ENCODE measurements around the gene CST2.

Gene CST2

DNA sequence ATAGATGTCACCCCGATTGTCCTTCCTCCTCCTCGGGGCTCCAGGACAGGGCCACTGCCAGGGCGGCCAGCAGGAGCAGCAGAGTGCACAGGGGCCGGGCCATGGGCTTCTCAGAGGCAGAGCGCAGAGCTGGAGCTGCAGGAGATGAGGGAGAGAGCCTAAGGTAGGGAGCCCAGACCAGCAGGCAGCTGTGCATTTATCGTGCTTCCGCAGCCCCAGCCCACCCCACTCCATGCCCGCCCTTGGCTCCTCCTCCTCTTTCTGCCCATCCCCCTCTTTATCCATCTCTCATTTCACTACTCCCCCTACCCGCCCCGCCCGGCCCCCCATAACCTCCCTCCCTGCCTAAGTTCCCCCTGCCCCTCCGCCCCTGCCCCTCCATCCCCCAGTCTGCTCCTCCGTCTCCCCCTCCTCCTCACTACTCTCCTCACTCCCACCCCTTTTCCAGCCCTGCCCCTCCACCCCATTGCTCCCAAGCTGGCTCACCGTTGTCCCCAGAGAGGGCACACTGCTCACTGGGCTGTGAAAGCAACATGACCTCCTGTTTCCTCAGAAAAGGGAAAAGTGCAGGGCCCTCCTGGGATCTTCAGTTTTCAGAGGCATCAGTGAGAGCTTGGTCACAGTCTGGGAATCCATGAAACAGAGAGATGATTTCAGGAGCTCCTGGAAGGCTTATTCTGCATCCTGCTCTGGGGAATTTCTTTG, 50.3 kb downstream of the CST2 start:
- no peaks in the 10 kb centered on the region for H3K9me3 ChIP-seq (ENCODE audit: insufficient read depth, low read length)
- no peak overlapping the region for H3K4me2 ChIP-seq (ENCODE audit: low read length)
- H2AFZ ChIP-seq (ENCODE audit: low read depth, low read length), result no peak overlapping the region
- peaks cover 10% of the 10 kb centered on the region; the same call in 1 of the 2 replicates for H3K27me3 ChIP-seq (ENCODE audit: low read depth, low read length)
- TF ChIP-seq EZH2phosphoT487 (IDR thresholded peaks at IDR 0.05; ENCODE audit: low read depth), result no peak
- TF ChIP-seq, protein P1, sequence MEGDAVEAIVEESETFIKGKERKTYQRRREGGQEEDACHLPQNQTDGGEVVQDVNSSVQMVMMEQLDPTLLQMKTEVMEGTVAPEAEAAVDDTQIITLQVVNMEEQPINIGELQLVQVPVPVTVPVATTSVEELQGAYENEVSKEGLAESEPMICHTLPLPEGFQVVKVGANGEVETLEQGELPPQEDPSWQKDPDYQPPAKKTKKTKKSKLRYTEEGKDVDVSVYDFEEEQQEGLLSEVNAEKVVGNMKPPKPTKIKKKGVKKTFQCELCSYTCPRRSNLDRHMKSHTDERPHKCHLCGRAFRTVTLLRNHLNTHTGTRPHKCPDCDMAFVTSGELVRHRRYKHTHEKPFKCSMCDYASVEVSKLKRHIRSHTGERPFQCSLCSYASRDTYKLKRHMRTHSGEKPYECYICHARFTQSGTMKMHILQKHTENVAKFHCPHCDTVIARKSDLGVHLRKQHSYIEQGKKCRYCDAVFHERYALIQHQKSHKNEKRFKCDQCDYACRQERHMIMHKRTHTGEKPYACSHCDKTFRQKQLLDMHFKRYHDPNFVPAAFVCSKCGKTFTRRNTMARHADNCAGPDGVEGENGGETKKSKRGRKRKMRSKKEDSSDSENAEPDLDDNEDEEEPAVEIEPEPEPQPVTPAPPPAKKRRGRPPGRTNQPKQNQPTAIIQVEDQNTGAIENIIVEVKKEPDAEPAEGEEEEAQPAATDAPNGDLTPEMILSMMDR (IDR thresholded peaks at IDR 0.05; ENCODE audit: low read depth, low read length), result no peak
- H3K79me2 ChIP-seq (ENCODE audit: low read length), result no peaks in the 10 kb centered on the region
- H3K36me3 ChIP-seq (replicated peaks; ENCODE audit: low read depth, low read length), result no peaks in the 10 kb centered on the region
- no peak overlapping the region for H3K9ac ChIP-seq (ENCODE audit: low read length)
- no peaks in the 10 kb centered on the region for H3K4me1 ChIP-seq (ENCODE audit: low read length)
- no peaks in the 10 kb centered on the region for H4K20me1 ChIP-seq (ENCODE audit: insufficient read depth, low read length)
- H3K27ac ChIP-seq (ENCODE audit: low read length), result no peak overlapping the region
- no peak overlapping the region for H3K4me3 ChIP-seq (ENCODE audit: low read length)

DNA sequence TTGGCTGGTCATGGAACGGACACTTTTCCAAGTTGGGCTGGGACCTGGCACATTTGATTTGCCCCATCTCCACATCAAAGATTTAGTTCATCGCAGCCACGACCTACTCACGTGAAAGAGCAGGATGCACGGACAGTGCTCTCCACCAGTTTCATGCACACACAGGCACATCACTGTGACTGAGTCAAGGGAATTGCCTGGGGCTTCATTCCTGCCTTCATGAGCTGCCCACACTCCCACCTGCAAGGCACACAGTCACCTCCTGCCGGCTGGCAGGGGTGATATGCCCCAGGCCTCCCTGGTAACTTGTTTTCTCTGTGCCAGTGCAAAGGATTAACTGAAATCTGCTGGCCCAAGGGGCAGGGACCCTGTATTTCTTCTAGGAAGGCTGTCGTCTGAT, 52.4 kb downstream of the CST2 start:
- Histone ChIP-seq H2AFZ (ENCODE audit: low read depth, low read length) (no peak overlapping the region), H3K4me1 (ENCODE audit: low read length) (no peaks in the 10 kb centered on the region), H3K27ac (ENCODE audit: low read length) (no peak overlapping the region), H3K36me3 (replicated peaks; ENCODE audit: low read depth, low read length) (no peaks in the 10 kb centered on the region), H3K27me3 (ENCODE audit: low read depth, low read length) (peaks cover 10% of the 10 kb centered on the region; the same call in 1 of the 2 replicates), H3K4me2 (ENCODE audit: low read length) (no peak overlapping the region), H3K9me3 (ENCODE audit: insufficient read depth, low read length) (no peaks in the 10 kb centered on the region), H4K20me1 (ENCODE audit: insufficient read depth, low read length) (no peaks in the 10 kb centered on the region), H3K9ac (ENCODE audit: low read length) (no peak overlapping the region), H3K4me3 (ENCODE audit: low read length) (no peak overlapping the region), H3K79me2 (ENCODE audit: low read length) (no peaks in the 10 kb centered on the region)
- TF ChIP-seq, protein P1 (IDR thresholded peaks at IDR 0.05; ENCODE audit: low read depth, low read length), result no peak
- no peak for TF ChIP-seq EZH2phosphoT487 (IDR thresholded peaks at IDR 0.05; ENCODE audit: low read depth)
